PC-9 (cell line): ENCODE results near the gene MLST8. TPM values are rescaled to one million over a fixed set of nuclear protein-coding genes. Genes with fewer than 3 reads are reported as not detected.

Source experiments
- total RNA-seq: library from RNA; stranded (reverse); gene quantifications from 2 replicates; pipeline ENCODE4 v1.2.3, GENCODE V29; 2021

Gene MLST8
- total RNA-seq, 1 experiment from 2014 or later: 66.3 TPM

Other genes starting within 250 kb of the MLST8 start
- 181 and 190 TPM in 2 replicates for gene NDUFB10, start 245.9 kb upstream of the MLST8 start, total RNA-seq
- gene RPS2, start 240.6 kb upstream of the MLST8 start, total RNA-seq: 3,808 and 4,468 TPM in 2 replicates
- gene RNF151, start 238.6 kb upstream of the MLST8 start, total RNA-seq: not detected in 2 replicates
- gene TBL3, start 233.4 kb upstream of the MLST8 start, total RNA-seq: 51.3 and 66.4 TPM in 2 replicates
- 11.1 and 12.7 TPM in 2 replicates for gene NOXO1, start 224.0 kb upstream of the MLST8 start, total RNA-seq
- 59.7 and 63.8 TPM in 2 replicates for gene GFER, start 221.3 kb upstream of the MLST8 start, total RNA-seq
- gene SYNGR3, start 215.5 kb upstream of the MLST8 start, total RNA-seq: 4.3 and 4.5 TPM in 2 replicates
- gene ZNF598, start 195.6 kb upstream of the MLST8 start, total RNA-seq: 68.4 and 72.5 TPM in 2 replicates
- 4.0 and 8.1 TPM in 2 replicates for gene NPW, start 185.7 kb upstream of the MLST8 start, total RNA-seq
- gene NHERF2, start 178.6 kb upstream of the MLST8 start, total RNA-seq: 104 and 144 TPM in 2 replicates
- gene NTHL1, start 157.6 kb upstream of the MLST8 start, total RNA-seq: 47.3 and 66.6 TPM in 2 replicates
- 166 and 170 TPM in 2 replicates for gene TSC2, start 157.5 kb upstream of the MLST8 start, total RNA-seq
- gene PKD1, start 69.6 kb upstream of the MLST8 start, total RNA-seq: 91.5 and 105 TPM in 2 replicates
- gene RAB26, start 56.8 kb upstream of the MLST8 start, total RNA-seq: 29.5 and 31.3 TPM in 2 replicates
- gene TRAF7, start 49.7 kb upstream of the MLST8 start, total RNA-seq: 166 and 199 TPM in 2 replicates
- gene CASKIN1, start 8.8 kb upstream of the MLST8 start, total RNA-seq: 2.1 and 3.3 TPM in 2 replicates
- 17.1 and 24.6 TPM in 2 replicates for gene BRICD5, start 5.4 kb downstream of the MLST8 start, total RNA-seq
- gene PGP, start 9.4 kb downstream of the MLST8 start, total RNA-seq: 20.2 and 23.4 TPM in 2 replicates
- 38.8 and 41.1 TPM in 2 replicates for gene E4F1, start 18.1 kb downstream of the MLST8 start, total RNA-seq
- 6.0 and 7.3 TPM in 2 replicates for gene DNASE1L2, start 31.0 kb downstream of the MLST8 start, total RNA-seq
- 131 and 216 TPM in 2 replicates for gene ECI1, start 46.1 kb downstream of the MLST8 start, total RNA-seq
- gene RNPS1, start 62.7 kb downstream of the MLST8 start, total RNA-seq: 229 and 250 TPM in 2 replicates
- 6.2 and 8.0 TPM in 2 replicates for gene ABCA3, start 135.3 kb downstream of the MLST8 start, total RNA-seq
- 53.4 and 69.0 TPM in 2 replicates for gene CCNF, start 224.0 kb downstream of the MLST8 start, total RNA-seq